ENCODE data around the gene VPREB1. TPM values are rescaled to one million over a fixed set of nuclear protein-coding genes. Genes with fewer than 3 reads are reported as not detected.
A peak's percentile ranks its signal among the peaks of the same experiment; 100 is the strongest.
"Not testable (repeated sequence)": the region's sequence is repeated elsewhere in the genome, so short reads cannot be mapped to it uniquely, and the experiment has no call there.

VPREB1 gene
- polyA plus RNA-seq (ENCODE audit: insufficient read length), result 0.26 TPM

GRCh38 chr22:22244316-22245250 is at the start of gene VPREB1:
VPREB1 (plus strand) TSS chr22:22244786; CDS start chr22:22244814, 28 bp downstream.
- DNase-seq, result no peak

- no peak for DNase-seq
Observed at GRCh38 chr22:22194931-22195264, 49.7 kb upstream of the VPREB1 start.

- peak; percentile 9 for DNase-seq
Observed at GRCh38 chr22:22195265-22196017, 49.1 kb upstream of the VPREB1 start.

GRCh38 chr22:22196018-22196533 is 48.5 kb upstream of the VPREB1 start:
- no peak for DNase-seq

- no peak for DNase-seq
Observed at GRCh38 chr22:22196833-22197477, 47.6 kb upstream of the VPREB1 start.

GRCh38 chr22:22197993-22198402 is 46.6 kb upstream of the VPREB1 start:
- no peak for DNase-seq

GRCh38 chr22:22198751-22199150 is 45.8 kb upstream of the VPREB1 start:
- DNase-seq, result no peak

GRCh38 chr22:22199634-22200033 is 45.0 kb upstream of the VPREB1 start:
- DNase-seq, result no peak

GRCh38 chr22:22200569-22201184 is 43.9 kb upstream of the VPREB1 start:
- DNase-seq, result no peak

- no peak for DNase-seq
Observed at GRCh38 chr22:22201185-22201929, 43.2 kb upstream of the VPREB1 start.

- no peak for DNase-seq
Observed at GRCh38 chr22:22201930-22202343, 42.6 kb upstream of the VPREB1 start.

GRCh38 chr22:22203048-22203971 is 41.3 kb upstream of the VPREB1 start:
- DNase-seq, result no peak

- peak; percentile 12 for DNase-seq
Observed at GRCh38 chr22:22207845-22208564, 36.6 kb upstream of the VPREB1 start.

GRCh38 chr22:22208652-22209051 is 35.9 kb upstream of the VPREB1 start:
- no peak for DNase-seq

- not testable (repeated sequence) for DNase-seq
Observed at GRCh38 chr22:22209080-22209640, 35.4 kb upstream of the VPREB1 start.

- no peak for DNase-seq
Observed at GRCh38 chr22:22210375-22210774, 34.2 kb upstream of the VPREB1 start.

GRCh38 chr22:22210889-22211833 is 33.4 kb upstream of the VPREB1 start:
- DNase-seq, result no peak

- DNase-seq, result no peak
Observed at GRCh38 chr22:22213231-22213630, 31.4 kb upstream of the VPREB1 start.
